ENCODE measurements around the gene ZSCAN5A.

GRCh38 chr19:56351208-56351607, 36.6 kb upstream of the ZSCAN5A start:
- TF ChIP-seq POLR2A (IDR thresholded peaks at IDR 0.05; ENCODE audit: low read depth, low read length) (no peak), TAF1 (IDR thresholded peaks at IDR 0.05; ENCODE audit: low read depth, low read length) (no peak), POLR2AphosphoS5 (IDR thresholded peaks at IDR 0.05; ENCODE audit: low read depth, low read length) (no peak), SPI1 (IDR thresholded peaks at IDR 0.05; ENCODE audit: low read depth, low read length) (no peak), POU2F2 (IDR thresholded peaks at IDR 0.05; ENCODE audit: low read depth, low read length) (no peak), PAX5 (IDR thresholded peaks at IDR 0.05; ENCODE audit: insufficient read depth, low read length, severe bottlenecking) (no peak)
